GM21381 (cell line): Measurements from ENCODE around the gene TET1.
"Not testable (repeated sequence)": the region's sequence is repeated elsewhere in the genome, so short reads cannot be mapped to it uniquely, and the experiment has no call there.

Experiments used
- ATAC-seq: cut with Tn5 transposase; IDR thresholded peaks from one replicate; pipeline ENCODE4 v1.9.1; 2021; ENCODE audit warnings: mild to moderate bottlenecking, moderate library complexity; ENCODE audit not compliant: unreplicated experiment

The TET1 gene

GRCh38 chr10:68562661-68563570 lies 2.8 kb downstream of the TET1 start:
- no peak for ATAC-seq

- ATAC-seq, result no peak
Observed at GRCh38 chr10:68564712-68565111, 4.6 kb downstream of the TET1 start.

- no peak for ATAC-seq
Observed at GRCh38 chr10:68565658-68566057, 5.5 kb downstream of the TET1 start.

GRCh38 chr10:68566351-68566750 lies 6.2 kb downstream of the TET1 start:
- no peak for ATAC-seq

- no peak for ATAC-seq
Observed at GRCh38 chr10:68566955-68567354, 6.8 kb downstream of the TET1 start.

- no peak for ATAC-seq
Observed at GRCh38 chr10:68572151-68572550, 12.0 kb downstream of the TET1 start.

GRCh38 chr10:68574051-68574450 lies 13.9 kb downstream of the TET1 start:
- no peak for ATAC-seq

GRCh38 chr10:68576118-68576517 lies 16.0 kb downstream of the TET1 start:
- ATAC-seq, result no peak

- ATAC-seq, result no peak
Observed at GRCh38 chr10:68578974-68579373, 18.8 kb downstream of the TET1 start.

GRCh38 chr10:68584187-68584586 lies 24.1 kb downstream of the TET1 start:
- ATAC-seq, result not testable (repeated sequence)

- no peak for ATAC-seq
Observed at GRCh38 chr10:68586606-68587305, 26.6 kb downstream of the TET1 start.

- no peak for ATAC-seq
Observed at GRCh38 chr10:68594405-68594804, 34.3 kb downstream of the TET1 start.

GRCh38 chr10:68595513-68595912 lies 35.4 kb downstream of the TET1 start:
- ATAC-seq, result no peak

GRCh38 chr10:68597407-68597806 lies 37.3 kb downstream of the TET1 start:
- no peak for ATAC-seq

- no peak for ATAC-seq
Observed at GRCh38 chr10:68598978-68599770, 39.0 kb downstream of the TET1 start.

GRCh38 chr10:68599771-68600040 lies 39.6 kb downstream of the TET1 start:
- ATAC-seq, result no peak

GRCh38 chr10:68600041-68600778 lies 40.1 kb downstream of the TET1 start:
- ATAC-seq, result peak; percentile 77

- no peak for ATAC-seq
Observed at GRCh38 chr10:68601501-68602265, 41.5 kb downstream of the TET1 start.

- ATAC-seq, result no peak
Observed at GRCh38 chr10:68602434-68602833, 42.3 kb downstream of the TET1 start.

- ATAC-seq, result no peak
Observed at GRCh38 chr10:68603766-68604165, 43.6 kb downstream of the TET1 start.
